H1 (cell line): Measurements from ENCODE around the gene GNAS. TPM values are rescaled to one million over a fixed set of nuclear protein-coding genes. Genes with fewer than 3 reads are reported as not detected.

Source experiments
- ASH2L ChIP-seq: fragments of 200-600, 300-600 bp; sonication (generic); IDR thresholded peaks from one replicate; pipeline ENCODE4 v1.7.1; 2017; ENCODE audit warnings: low read length
- CBX8 ChIP-seq: fragments of 300-800, 300-1000 bp; sonication (generic); IDR thresholded peaks from 2 replicates; pipeline ENCODE4 v1.7.1; 2016; ENCODE audit warnings: low read depth, low read length, borderline replicate concordance
- CEBPB ChIP-seq: IDR thresholded peaks from 2 replicates; pipeline ENCODE4 v1.6.1; 2012; ENCODE audit warnings: low read depth, low read length
- EZH2 ChIP-seq: fragments of 200-600 bp; sonication (generic); IDR thresholded peaks from 2 replicates; pipeline ENCODE4 v1.7.1; 2012; ENCODE audit warnings: low read depth, mild to moderate bottlenecking, moderate library complexity, low read length, inconsistent platforms; ENCODE audit not compliant: severe bottlenecking
- NRF1 ChIP-seq: IDR thresholded peaks from 2 replicates; pipeline ENCODE4 v1.6.1; 2011; ENCODE audit warnings: mild to moderate bottlenecking, low read depth, low read length, improper control_type of control experiment
- SP1 ChIP-seq: IDR thresholded peaks from 2 replicates; pipeline ENCODE4 v1.6.1; 2011; ENCODE audit warnings: low read depth, low read length
- SUZ12 ChIP-seq: fragments of 200-600 bp; sonication (generic); IDR thresholded peaks from 2 replicates; pipeline ENCODE4 v1.6.1; 2012; ENCODE audit warnings: mild to moderate bottlenecking, inconsistent platforms, low read length, moderate library complexity, mixed read lengths
- YY1 ChIP-seq: IDR thresholded peaks from 2 replicates; pipeline ENCODE4 v1.6.1; 2011; ENCODE audit warnings: low read depth, mild to moderate bottlenecking, low read length
- ZNF274 ChIP-seq: IDR thresholded peaks from 2 replicates; pipeline ENCODE4 v1.7.0; 2012; ENCODE audit warnings: low read length, borderline replicate concordance; ENCODE audit errors: extremely low read depth
- polyA plus RNA-seq, 7 experiments: library from polyadenylated mRNA; depleted of rRNA in 3 of 7; stranded (reverse) in 5 of 7; unstranded in 2 of 7; fragments of >200 nt in 5 of 7; fragments of 200-250 nt in 2 of 7; gene quantifications; 1 replicate in 5 of 7; 2 replicates in 1 of 7; 4 replicates in 1 of 7; pipeline versions ENCODE4 v1.2.1 to v1.2.3, GENCODE V29; 2011 to 2013; ENCODE audit warnings: missing spikeins in 2 of 7, mixed read lengths in 2 of 7
- total RNA-seq: library from RNA; stranded (reverse); fragmentation: NEBNext Ultra II Directional; extraction: Animal tissue kit (Norgen Biotek cat#: 25700); gene quantifications from 2 replicates; pipeline ENCODE4 v1.2.1, GENCODE V29; 2021

The GNAS gene
- total and polyA plus RNA-seq, 2 of the 8 experiments (the other 6 are each of a cell fraction or from before 2014, with no cell fraction given) = 989 to 1,613 TPM

DNA sequence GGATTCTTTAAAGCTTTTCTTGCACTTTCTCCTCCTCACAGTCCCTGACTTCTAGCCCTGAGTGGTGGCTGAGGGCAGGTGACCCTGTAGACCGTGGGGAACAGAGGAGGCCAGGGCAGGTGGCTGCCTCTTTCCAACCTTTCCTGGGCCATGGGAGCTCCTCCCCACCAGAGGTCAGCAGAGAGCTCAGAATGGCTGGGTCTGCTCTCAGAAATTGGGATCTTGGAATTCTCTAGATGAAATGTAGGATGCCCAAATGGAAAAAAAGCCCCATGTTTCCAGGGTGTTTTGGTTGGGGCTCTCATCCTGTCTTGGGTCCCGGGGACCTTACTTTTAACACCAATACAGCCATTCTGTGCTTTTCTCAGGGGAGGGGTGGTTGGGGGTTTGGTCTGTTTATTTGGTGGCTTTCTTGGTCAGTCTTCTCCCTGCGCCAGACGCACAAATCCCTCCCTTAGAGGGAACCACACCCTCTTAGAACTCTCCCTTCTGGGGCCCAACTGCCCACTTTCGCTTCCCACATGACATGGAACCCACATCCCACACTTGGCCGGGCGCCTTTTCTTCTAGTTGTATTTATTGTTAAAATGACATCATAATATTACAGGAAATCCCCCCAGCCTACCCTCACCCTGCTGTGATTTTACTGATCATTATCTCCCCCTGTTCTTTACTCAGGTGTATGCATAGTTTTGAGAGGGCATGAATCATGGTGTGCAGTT, 17.9 kb downstream of the GNAS start (continued):
- TF ChIP-seq SUZ12 (no peak), CEBPB (no peak), NRF1 (no peak), ASH2L (no peak), SP1 (no peak), YY1 (no peak; the same call in 1 of the 2 replicates), ZNF274 (no peak), EZH2 (no peak), CBX8 (no peak)
